Tibial nerve (tissue), 4 donors: ENCODE results near the gene PAPPA2. TPM values are rescaled to one million over a fixed set of nuclear protein-coding genes. Genes with fewer than 3 reads are reported as not detected.

ENCODE experiments used
- DNase-seq, 2 donors: peaks; one replicate each; pipeline ENCODE4 v3.0.0-alpha.2; 2019; ENCODE audit warnings: low spot score in 2 of 2
- H3K27ac ChIP-seq, 4 donors: fragments of 200-600 bp; sonication (generic) in 3 of 4; one replicate each; pipeline ENCODE4 v1.5.1; 2017 to 2019; ENCODE audit warnings: mild to moderate bottlenecking in 1 of 4
- H3K27me3 ChIP-seq, 2 donors: fragments of 200-600 bp; sonication (generic) in 1 of 2; one replicate each; pipeline versions ENCODE4 v1.5.1 to v1.6.0; 2017 to 2019
- H3K36me3 ChIP-seq, 3 donors: fragments of 200-600 bp; sonication (generic); one replicate each; pipeline ENCODE4 v1.5.1; 2018 to 2019
- H3K4me1 ChIP-seq, 4 donors: fragments of 200-600 bp; sonication (generic) in 3 of 4; one replicate each; pipeline ENCODE4 v1.5.1; 2017 to 2019
- H3K4me3 ChIP-seq, 4 donors: fragments of 200-600 bp; sonication (generic) in 3 of 4; one replicate each; pipeline ENCODE4 v1.5.1; 2017 to 2019; ENCODE audit warnings: mild to moderate bottlenecking in 1 of 4, moderate library complexity in 1 of 4
- H3K9me3 ChIP-seq, 4 donors: fragments of 200-600 bp; sonication (generic) in 3 of 4; one replicate each; pipeline ENCODE4 v1.5.1; 2017 to 2019
- CTCF ChIP-seq, 5 experiments: fragments of 200-600 bp in 3 of 5; fragments of 450-650 bp in 2 of 5; sonication (generic) in 3 of 5; IDR thresholded peaks; one replicate each; pipeline ENCODE4 v1.5.1; 2016 to 2019; ENCODE audit warnings: antibody characterized with exemption in 5 of 5, mild to moderate bottlenecking in 3 of 5, moderate library complexity in 2 of 5
- EP300 ChIP-seq, 2 donors: sonication (generic); formaldehyde crosslinking; IDR thresholded peaks; one replicate each; pipeline ENCODE4 v1.6.1; 2017; ENCODE audit warnings: antibody characterized with exemption in 2 of 2, mild to moderate bottlenecking in 1 of 2
- POLR2A ChIP-seq, 2 donors: fragments of 450-650 bp; IDR thresholded peaks; one replicate each; pipeline ENCODE4 v1.6.1; 2017; ENCODE audit warnings: antibody characterized with exemption in 2 of 2, mild to moderate bottlenecking in 2 of 2, moderate library complexity in 2 of 2
- WGBS, 2 donors: methylation state at CpG; one replicate each; pipeline ENCODE4 v1.1.5; 2018; 5-methylcytosine and 5-hydroxymethylcytosine counted together
- total RNA-seq, 4 donors: library from RNA; depleted of rRNA; stranded (reverse); fragments of >200 nt; gene quantifications; one replicate each; pipeline ENCODE4 v1.1.0, GENCODE V29; 2016

PAPPA2 gene
- total RNA-seq, 4 donors from 2014 or later = 0.20 to 0.90 (median 0.21) TPM

GRCh38 chr1:176866011-176866714 is 403.2 kb downstream of the PAPPA2 start:
- WGBS, 2 donors = 67 to 68% methylated on average over 1 of the region's 1 CpG
- H3K4me1 ChIP-seq = no peaks in the 10 kb centered on the region

GRCh38 chr1:176869577-176869976 is 406.6 kb downstream of the PAPPA2 start:
- WGBS, 2 donors = 87 to 90% methylated on average over 4 of the region's 4 CpGs
- no peak overlapping the region for H3K27ac ChIP-seq
- no peaks in the 10 kb centered on the region for H3K36me3 ChIP-seq
- H3K4me3 ChIP-seq = no peak overlapping the region
- DNase-seq = no peak
- no peaks in the 10 kb centered on the region for H3K4me1 ChIP-seq
- TF ChIP-seq CTCF (IDR thresholded peaks at IDR 0.05) (no peak), POLR2A (IDR thresholded peaks at IDR 0.05) (no peak), EP300 (IDR thresholded peaks at IDR 0.05) (no peak)
- no peaks in the 10 kb centered on the region for H3K9me3 ChIP-seq
- H3K27me3 ChIP-seq = no peaks in the 10 kb centered on the region

More at GRCh38 chr1:176866011-176866714, 403.2 kb downstream of the PAPPA2 start:
- H3K27ac ChIP-seq = no peak overlapping the region
- no peak for DNase-seq
- TF ChIP-seq POLR2A (IDR thresholded peaks at IDR 0.05) (no peak), CTCF (IDR thresholded peaks at IDR 0.05) (no peak), EP300 (IDR thresholded peaks at IDR 0.05) (no peak)
- no peaks in the 10 kb centered on the region for H3K36me3 ChIP-seq
- no peaks in the 10 kb centered on the region for H3K27me3 ChIP-seq
- no peaks in the 10 kb centered on the region for H3K9me3 ChIP-seq
- H3K4me3 ChIP-seq = no peak overlapping the region

GRCh38 chr1:176876966-176877515 is 414.1 kb downstream of the PAPPA2 start:
- no peak for TF ChIP-seq POLR2A (IDR thresholded peaks at IDR 0.05)
- TF ChIP-seq CTCF (IDR thresholded peaks at IDR 0.05) = no peak
- no peak for TF ChIP-seq EP300 (IDR thresholded peaks at IDR 0.05)
- DNase-seq = no peak
- no peaks in the 10 kb centered on the region for H3K9me3 ChIP-seq
- H3K27me3 ChIP-seq = no peaks in the 10 kb centered on the region
- H3K36me3 ChIP-seq = no peaks in the 10 kb centered on the region
- H3K4me1 ChIP-seq = no peaks in the 10 kb centered on the region
- no peak overlapping the region for H3K27ac ChIP-seq
- H3K4me3 ChIP-seq = no peak overlapping the region
- 85 to 87% methylated on average over 4 of the region's 4 CpGs for WGBS, 2 donors

- no peak overlapping the region for H3K27ac ChIP-seq
- WGBS, 2 donors = 71 to 76% methylated on average over 3 of the region's 3 CpGs
- no peaks in the 10 kb centered on the region for H3K9me3 ChIP-seq
- no peak for DNase-seq
- no peaks in the 10 kb centered on the region for H3K4me1 ChIP-seq
- H3K36me3 ChIP-seq = no peaks in the 10 kb centered on the region
- TF ChIP-seq POLR2A (IDR thresholded peaks at IDR 0.05) = no peak
- TF ChIP-seq EP300 (IDR thresholded peaks at IDR 0.05) = no peak
- no peak for TF ChIP-seq CTCF (IDR thresholded peaks at IDR 0.05)
- no peaks in the 10 kb centered on the region for H3K27me3 ChIP-seq
- no peak overlapping the region for H3K4me3 ChIP-seq
Observed at GRCh38 chr1:176877557-176877956, 414.6 kb downstream of the PAPPA2 start.

GRCh38 chr1:176878750-176879536 is 416.0 kb downstream of the PAPPA2 start:
- DNase-seq = no peak
- Histone ChIP-seq H3K27ac (no peak overlapping the region), H3K4me1 (no peaks in the 10 kb centered on the region), H3K27me3 (no peaks in the 10 kb centered on the region), H3K9me3 (no peaks in the 10 kb centered on the region), H3K36me3 (no peaks in the 10 kb centered on the region), H3K4me3 (no peak overlapping the region)
- 81 to 83% methylated on average over 12 of the region's 12 CpGs for WGBS, 2 donors
- TF ChIP-seq EP300 (IDR thresholded peaks at IDR 0.05) = no peak
- TF ChIP-seq POLR2A (IDR thresholded peaks at IDR 0.05) = no peak
- TF ChIP-seq CTCF (IDR thresholded peaks at IDR 0.05) = no peak
